Psoas muscle (tissue), 8 donors: ENCODE results near the gene IRF7. TPM values are rescaled to one million over a fixed set of nuclear protein-coding genes. Genes with fewer than 3 reads are reported as not detected.
A peak's percentile ranks its signal among the peaks of the same experiment; 100 is the strongest.

Experiments
- ATAC-seq, 4 donors: fragments of 200-7000 bp; cut with Tn5 transposase; one replicate each; pipeline ENCODE4 v1.9.1; 2020; ENCODE audit warnings: moderate library complexity in 3 of 4, mild to moderate bottlenecking in 2 of 4
- DNase-seq, 2 donors: peaks; one replicate each; pipeline ENCODE4 v3.0.0-alpha.2; 2020
- H3K27ac ChIP-seq: fragments of 200-600 bp; one replicate; pipeline ENCODE4 v1.8.0; 2022
- H3K27me3 ChIP-seq, 3 donors: fragments of 200-600 bp in 1 of 3; one replicate each; pipeline versions ENCODE4 v1.6.1 to v1.8.0; 2013 to 2022; ENCODE audit warnings: low read length in 2 of 3, mild to moderate bottlenecking in 2 of 3, moderate library complexity in 1 of 3; ENCODE audit not compliant: insufficient read depth in 3 of 3
- H3K36me3 ChIP-seq, 2 donors: fragments of 200-600 bp in 1 of 2; one replicate each; pipeline versions ENCODE4 v1.6.1 to v1.8.0; 2013 to 2022; ENCODE audit warnings: low read depth in 1 of 2, mild to moderate bottlenecking in 1 of 2, moderate library complexity in 1 of 2; ENCODE audit not compliant: insufficient read depth in 1 of 2
- H3K4me1 ChIP-seq: fragments of 200-600 bp; one replicate; pipeline ENCODE4 v1.8.0; 2022
- H3K4me3 ChIP-seq: fragments of 200-600 bp; one replicate; pipeline ENCODE4 v1.8.0; 2022; ENCODE audit warnings: mild to moderate bottlenecking
- H3K9me3 ChIP-seq: fragments of 200-600 bp; one replicate; pipeline ENCODE4 v1.8.0; 2022
- CTCF ChIP-seq: fragments of 200-600 bp; IDR thresholded peaks from one replicate; pipeline ENCODE4 v1.8.0; 2022; ENCODE audit warnings: antibody characterized with exemption
- WGBS, 3 donors: extraction: QIAGEN DNeasy Blood & Tissue Kit; methylation state at CpG; one replicate each; pipeline versions ENCODE4 v1.1.6 to v1.1.7; 2013; 5-methylcytosine and 5-hydroxymethylcytosine counted together
- intact Hi-C, 2 donors: fragments of 100-400 bp; cut with DNase I; formaldehyde crosslinking; loops; one replicate each; pipeline versions ENCODE4 v1.11.0 to v1.14.2; 2022
- polyA plus RNA-seq, 3 donors: library from polyadenylated mRNA; stranded (reverse); fragments of 200-250 nt; gene quantifications; one replicate each; pipeline ENCODE4 v1.2.3, GENCODE V29; 2013
- total RNA-seq, 4 donors: library from RNA; stranded (reverse); fragmentation: NEBNext Ultra II Directional in 2 of 4; extraction: Animal tissue kit (Norgen Biotek cat#: 25700) in 2 of 4; gene quantifications; one replicate each; pipeline versions ENCODE4 v1.2.1 to v1.2.4, GENCODE V29; 2021 to 2023
- donor health status: healthy with polysubstance abuse.
- donor health status: DM: no; HTN: no; CAD: no; lungs with moderate emphysema.
- donor health status: Bipolar disorder and iron deficiency.
- donor health status: healthy.
- donor health status: DM: yes; HTN: yes; CAD: no.
- donor health status: DM: no; HTN: no; CAD: no.
- donor health status: DM: no; HTN: no; CAD: no.
- donor health status: DM: yes; HTN: yes; CAD: no.

Gene IRF7
- total and polyA plus RNA-seq, 7 donors = 7.5 to 23.1 (median 12.9) TPM

GRCh38 chr11:606245-606644 is 9.5 kb downstream of the IRF7 start:
- no peak overlapping the region for H3K4me3 ChIP-seq
- TF ChIP-seq CTCF = no peak
- no peaks in the 10 kb centered on the region for H3K9me3 ChIP-seq
- H3K27me3 ChIP-seq = no peaks in the 10 kb centered on the region
- peaks cover 12 to 99% of the 10 kb centered on the region in 2 donors for H3K36me3 ChIP-seq
- DNase-seq = no peak
- H3K27ac ChIP-seq = no peak overlapping the region
- intact Hi-C loops = no loop called here
- peak; percentile 26 to 47 (median 32) for ATAC-seq
- 62 to 79% (median 64%) methylated on average over 10 to 19 of the region's 19 CpGs for WGBS, 3 donors
- no peaks in the 10 kb centered on the region for H3K4me1 ChIP-seq

- H3K27ac ChIP-seq = no peak overlapping the region
- no peak overlapping the region for H3K4me3 ChIP-seq
- 93 to 95% (median 93%) methylated on average over 30 to 33 of the region's 33 CpGs for WGBS, 3 donors
- no peak for TF ChIP-seq CTCF
- no peaks in the 10 kb centered on the region for H3K4me1 ChIP-seq
- intact Hi-C loops = no loop called here
- DNase-seq (no peak), ATAC-seq (no peak)
- no peaks in the 10 kb centered on the region for H3K9me3 ChIP-seq
- H3K36me3 ChIP-seq = peaks cover 7 to 99% of the 10 kb centered on the region in 2 donors
- H3K27me3 ChIP-seq = no peaks in the 10 kb centered on the region
These were observed 10.2 kb downstream of the IRF7 start for GRCh38 chr11:605286-606129.

GRCh38 chr11:603154-603553 is 12.6 kb downstream of the IRF7 start:
- DNase-seq (no peak), ATAC-seq (no peak)
- WGBS, 3 donors = 89 to 91% (median 91%) methylated on average over 13 of the region's 13 CpGs
- H3K27me3 ChIP-seq = no peaks in the 10 kb centered on the region
- H3K4me3 ChIP-seq = no peak overlapping the region
- no peaks in the 10 kb centered on the region for H3K4me1 ChIP-seq
- H3K9me3 ChIP-seq = no peaks in the 10 kb centered on the region
- H3K27ac ChIP-seq = no peak overlapping the region
- H3K36me3 ChIP-seq = peaks cover 12 to 99% of the 10 kb centered on the region in 2 donors
- TF ChIP-seq CTCF = no peak
- intact Hi-C loops = no loop called here

GRCh38 chr11:601573-602245 is 14.0 kb downstream of the IRF7 start:
- intact Hi-C loops = no loop called here
- Histone ChIP-seq H3K4me1 (no peaks in the 10 kb centered on the region), H3K36me3 (peaks cover 9 to 98% of the 10 kb centered on the region in 2 donors), H3K27ac (no peak overlapping the region), H3K9me3 (no peaks in the 10 kb centered on the region), H3K27me3 (no peaks in the 10 kb centered on the region), H3K4me3 (no peak overlapping the region)
- DNase-seq (no peak), ATAC-seq (no peak)
- no peak for TF ChIP-seq CTCF
- WGBS, 3 donors = 90 to 91% (median 90%) methylated on average over 23 of the region's 23 CpGs
